Cardiac fibroblast (primary cell): ENCODE results near the gene FKBP11.

Source experiments
- DNase-seq, 2 donors: peaks; one replicate each; pipeline versions ENCODE4 v3.0.0 to v3.0.0-alpha.2; 2010; ENCODE audit warnings: low read depth in 2 of 2
- H3K4me3 ChIP-seq, 2 donors: replicated peaks in 1 of 2; 1 replicate in 1 of 2; 2 replicates in 1 of 2; pipeline ENCODE4 v1.5.1; 2011; ENCODE audit warnings: low read depth in 2 of 2, low read length in 2 of 2, mild to moderate bottlenecking in 2 of 2, moderate library complexity in 1 of 2
- CTCF ChIP-seq: IDR thresholded peaks from one replicate; pipeline ENCODE4 v1.5.1; 2011; ENCODE audit warnings: low read depth, mild to moderate bottlenecking, low read length, inconsistent platforms

Gene FKBP11

DNA sequence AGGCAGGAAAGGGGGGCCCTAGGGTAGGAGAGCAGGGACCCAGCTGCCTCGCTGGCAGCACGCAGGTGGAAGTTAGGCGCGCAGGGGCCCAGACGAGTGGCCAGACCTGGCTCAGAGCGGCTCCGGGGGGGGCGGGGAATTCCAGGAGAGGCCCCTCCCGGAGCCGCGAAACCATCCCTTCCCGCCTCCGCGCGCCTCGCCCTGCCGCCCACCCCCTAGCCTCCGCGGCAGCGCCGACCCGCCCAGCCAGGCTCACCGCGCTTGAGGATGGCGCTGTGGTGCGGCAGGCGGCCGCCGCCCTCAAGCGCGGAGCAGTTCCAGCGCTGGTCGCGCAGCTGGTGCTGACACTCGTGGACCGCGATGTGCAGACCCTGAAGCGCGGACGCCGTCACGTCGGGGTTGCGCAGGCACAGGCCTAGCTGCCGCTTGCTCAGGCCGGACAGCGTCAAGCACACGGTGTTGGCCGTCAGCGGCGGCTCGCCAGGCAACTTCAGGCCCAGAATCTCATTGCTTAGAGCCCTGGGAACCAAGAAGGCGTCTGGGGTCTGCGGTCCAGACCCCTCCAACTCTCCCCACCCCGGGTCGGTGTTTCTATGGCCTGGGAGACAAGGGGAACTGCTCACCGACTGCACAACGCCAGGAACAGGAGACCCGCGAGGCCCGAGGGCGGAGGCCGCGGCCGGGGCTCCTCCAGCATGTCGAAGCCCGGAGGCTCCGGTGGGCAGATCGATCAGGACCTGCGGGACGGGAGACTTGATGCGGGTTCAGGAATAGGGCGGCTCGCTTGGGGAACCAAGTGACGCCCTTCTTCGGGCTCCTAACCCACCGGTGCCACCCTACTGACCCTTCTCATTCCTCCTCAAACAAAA, 44.8 kb upstream of the FKBP11 start:
- DNase-seq, result no peak
- no peak for TF ChIP-seq CTCF
- H3K4me3 ChIP-seq, result no peak overlapping the region

DNA sequence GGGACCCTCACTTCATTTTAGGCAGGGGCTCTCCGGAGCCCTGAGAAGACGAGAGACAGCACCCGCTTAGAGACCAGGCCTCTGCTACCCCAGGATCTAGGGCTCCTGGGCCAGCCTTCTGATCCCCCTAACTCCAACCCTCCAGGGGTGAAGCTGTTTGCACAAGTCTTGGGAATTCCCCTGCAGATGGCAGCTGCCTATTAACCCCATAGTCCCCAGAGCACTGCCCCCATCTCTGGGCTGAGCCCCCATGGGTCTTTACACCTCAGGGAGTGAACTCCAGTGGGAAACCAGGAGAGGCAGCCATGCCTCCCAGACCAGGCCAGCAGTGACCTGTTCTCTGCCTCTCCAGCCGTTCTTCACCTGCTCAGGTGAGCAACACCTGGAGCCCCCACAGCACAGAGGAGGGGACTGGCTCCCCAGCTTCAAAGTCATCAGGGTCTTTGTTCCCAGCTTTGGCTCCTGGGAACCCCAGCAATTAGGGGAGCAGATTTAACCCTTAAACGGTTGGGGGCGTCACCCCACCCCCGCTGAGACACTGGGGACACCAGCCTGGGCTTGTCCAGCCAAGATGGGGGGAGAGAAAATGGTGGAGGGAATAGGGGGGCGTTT, 44.0 kb upstream of the FKBP11 start:
- H3K4me3 ChIP-seq, result no peak overlapping the region
- TF ChIP-seq CTCF, result no peak

GRCh38 chr12:48968467-48968866, 43.2 kb upstream of the FKBP11 start:
- DNase-seq, result no peak
- TF ChIP-seq CTCF, result no peak
- no peak overlapping the region for H3K4me3 ChIP-seq

More for the DNA sequence above, 44.0 kb upstream of the FKBP11 start:
- no peak for DNase-seq

- DNase-seq, result no peak
- no peak for TF ChIP-seq CTCF
- H3K4me3 ChIP-seq, result no peak overlapping the region
Measured at GRCh38 chr12:48967991-48968390, 42.7 kb upstream of the FKBP11 start.

GRCh38 chr12:48966177-48966895, 41.0 kb upstream of the FKBP11 start:
- TF ChIP-seq CTCF, result no peak
- H3K4me3 ChIP-seq, result no peak overlapping the region
- no peak for DNase-seq

DNA sequence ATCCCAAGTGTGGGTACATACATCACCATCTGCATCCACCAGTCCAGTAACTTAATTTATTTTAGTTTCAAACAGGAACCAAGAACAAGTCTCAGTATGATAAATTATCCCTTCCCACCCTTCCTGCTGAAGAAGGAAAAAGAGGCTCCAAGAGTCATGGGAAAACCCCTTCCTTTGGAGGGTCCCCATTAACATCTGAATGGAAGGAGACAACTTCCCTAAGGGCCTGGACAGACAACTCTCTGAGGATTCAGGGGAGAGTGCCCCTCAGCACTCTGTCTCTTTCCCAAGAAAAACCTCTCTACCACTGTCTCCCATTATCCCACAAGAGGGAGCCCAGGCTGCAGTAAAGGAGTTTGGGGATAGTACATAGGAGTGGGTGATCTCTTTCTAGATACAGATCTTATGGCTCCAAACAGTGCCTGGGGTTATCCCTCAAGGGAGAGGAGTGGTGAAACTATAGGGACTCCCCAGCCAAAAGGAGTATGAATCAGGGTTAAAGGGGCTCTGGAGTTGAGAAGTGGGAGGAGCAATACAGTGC, 40.1 kb upstream of the FKBP11 start:
- H3K4me3 ChIP-seq, result no peak overlapping the region
- DNase-seq, result no peak
- TF ChIP-seq CTCF, result peak; percentile 40
